HG03139 (cell line): ENCODE measurements around the gene ARID2.

Experiments used
- ATAC-seq: cut with Tn5 transposase; IDR thresholded peaks from one replicate; pipeline ENCODE4 v1.9.1; 2021; ENCODE audit not compliant: unreplicated experiment

ARID2 gene

DNA sequence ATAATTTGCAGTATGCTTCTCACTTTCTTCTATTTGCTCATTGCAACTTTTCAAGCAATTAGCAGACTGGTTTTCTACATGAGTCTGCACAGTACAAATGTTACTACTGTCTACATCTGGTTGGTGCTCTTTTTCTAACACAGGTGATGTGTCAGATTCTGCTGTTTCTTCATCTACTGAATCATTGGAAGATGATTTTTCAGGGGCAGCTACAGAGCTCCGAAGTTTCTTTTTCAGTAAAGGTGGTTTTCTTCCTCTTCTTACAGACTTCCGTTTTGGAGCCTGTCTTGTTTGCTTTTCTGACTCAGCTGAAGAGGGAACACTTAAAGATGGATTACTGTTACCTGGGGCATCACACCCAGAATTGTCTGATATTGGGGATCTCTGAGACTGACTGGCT is 198.8 kb downstream of the ARID2 start:
- ATAC-seq, result no peak

- ATAC-seq, result no peak
Observed at GRCh38 chr12:45930369-45930768, 200.9 kb downstream of the ARID2 start.

DNA sequence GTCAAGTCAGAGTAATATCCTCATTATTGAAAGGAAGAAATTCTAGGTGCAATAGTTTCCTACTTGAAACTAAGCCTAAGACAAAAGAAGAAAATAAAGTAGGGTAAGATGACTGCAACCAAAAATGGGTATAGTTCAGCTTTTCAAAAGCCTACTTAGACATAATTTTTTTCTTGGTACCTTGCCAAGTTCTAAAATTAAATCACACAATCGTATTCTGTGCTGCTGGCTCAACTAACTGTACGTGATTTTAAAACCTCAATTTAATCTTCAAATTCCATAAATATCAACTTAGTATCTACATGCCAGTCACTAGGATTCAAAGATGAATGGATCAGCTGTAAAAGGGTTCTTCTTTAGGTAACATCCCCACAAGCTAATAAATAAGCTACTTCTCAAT is 204.0 kb downstream of the ARID2 start:
- no peak for ATAC-seq

DNA sequence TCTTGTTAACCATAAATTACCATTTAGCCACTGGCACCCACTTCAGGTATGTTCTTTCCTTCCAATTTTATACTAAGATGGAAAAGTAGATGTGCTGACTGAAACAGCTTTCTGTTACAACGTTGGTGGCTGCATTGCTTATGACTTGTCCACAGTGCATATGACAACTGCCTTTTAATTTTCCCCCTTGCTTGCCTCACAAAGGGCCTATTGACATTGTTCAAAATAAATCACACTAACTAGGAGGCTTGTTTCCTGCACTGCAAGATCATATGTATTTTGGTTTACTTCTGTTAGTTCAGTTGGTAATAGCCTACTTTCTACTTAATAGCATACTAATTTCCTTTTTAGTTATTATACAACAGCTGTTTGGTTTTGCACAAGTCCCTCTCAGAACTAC is 205.4 kb downstream of the ARID2 start:
- no peak for ATAC-seq

DNA sequence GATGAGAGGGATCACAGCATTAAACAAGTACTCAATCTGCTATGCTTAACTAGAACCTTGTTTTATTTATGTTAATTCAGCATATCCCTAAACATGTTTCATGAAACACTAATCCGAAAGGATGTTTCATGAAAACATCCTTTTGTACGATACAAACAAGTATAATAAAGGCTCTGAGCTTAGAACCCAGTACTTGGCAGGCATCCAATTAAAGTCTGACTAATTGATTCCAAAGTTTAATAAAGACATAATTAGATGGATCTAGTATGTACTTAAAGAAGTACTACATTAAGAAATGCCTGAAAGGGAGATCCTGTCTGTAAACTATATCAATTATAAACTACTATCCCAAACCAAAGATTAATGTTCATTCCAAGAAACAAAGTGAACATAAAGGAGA is 209.1 kb downstream of the ARID2 start:
- ATAC-seq, result no peak

- ATAC-seq, result no peak
Observed at GRCh38 chr12:45939759-45940158, 210.3 kb downstream of the ARID2 start.

GRCh38 chr12:45944771-45945170 is 215.3 kb downstream of the ARID2 start:
- no peak for ATAC-seq

GRCh38 chr12:45946435-45946834 is 216.9 kb downstream of the ARID2 start:
- ATAC-seq, result no peak

- ATAC-seq, result no peak
Observed at GRCh38 chr12:45948546-45948945, 219.0 kb downstream of the ARID2 start.
